T-helper 2 cell treated with Interferon-gamma antibody and Interleukin-4, amounts not matched to agents 5 μg/mL and 100 μg/mL, for 36 hours (primary cell): ENCODE data around the gene SAMD4B.
"Not testable (repeated sequence)": the region's sequence is repeated elsewhere in the genome, so short reads cannot be mapped to it uniquely, and the experiment has no call there.

Experiments used
- DNase-seq: peaks from one replicate; pipeline ENCODE4 v3.0.0; 2021; ENCODE audit warnings: low spot score
- H3K27ac Mint-ChIP-seq: one replicate; pipeline ENCODE4 v1.8.0; 2021; ENCODE audit warnings: mild to moderate bottlenecking, mixed read lengths
- H3K27me3 Mint-ChIP-seq: one replicate; pipeline ENCODE4 v1.8.0; 2021; ENCODE audit warnings: low read depth, mixed read lengths
- H3K36me3 Mint-ChIP-seq: one replicate; pipeline ENCODE4 v1.8.0; 2021; ENCODE audit warnings: low read depth, mixed read lengths
- H3K4me1 Mint-ChIP-seq: one replicate; pipeline ENCODE4 v1.8.0; 2021; ENCODE audit warnings: low read depth, mixed read lengths
- H3K4me3 Mint-ChIP-seq: one replicate; pipeline ENCODE4 v1.8.0; 2022; ENCODE audit warnings: mild to moderate bottlenecking, moderate library complexity, mixed read lengths
- H3K9me3 Mint-ChIP-seq: one replicate; pipeline ENCODE4 v1.8.0; 2021; ENCODE audit warnings: mixed read lengths

The SAMD4B gene

DNA sequence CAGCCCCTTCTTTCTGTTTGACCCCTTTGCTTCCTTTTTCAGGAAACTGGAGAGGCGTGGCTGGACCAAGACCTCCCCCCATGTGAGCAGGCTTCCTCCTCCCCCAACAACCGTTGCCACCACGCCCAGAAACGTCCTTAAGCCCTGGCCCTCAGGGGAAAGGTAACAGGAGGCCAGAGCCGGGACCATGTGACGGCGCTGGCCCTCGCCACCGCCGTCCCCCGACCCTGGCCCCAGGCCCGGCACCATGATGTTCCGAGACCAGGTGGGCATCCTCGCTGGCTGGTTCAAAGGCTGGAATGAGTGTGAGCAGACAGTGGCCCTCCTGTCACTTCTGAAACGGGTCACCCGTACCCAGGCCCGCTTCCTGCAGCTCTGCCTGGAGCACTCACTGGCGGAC lies 14.4 kb downstream of the SAMD4B start:
- no peaks in the 10 kb centered on the region for H3K27me3 Mint-ChIP-seq

DNA sequence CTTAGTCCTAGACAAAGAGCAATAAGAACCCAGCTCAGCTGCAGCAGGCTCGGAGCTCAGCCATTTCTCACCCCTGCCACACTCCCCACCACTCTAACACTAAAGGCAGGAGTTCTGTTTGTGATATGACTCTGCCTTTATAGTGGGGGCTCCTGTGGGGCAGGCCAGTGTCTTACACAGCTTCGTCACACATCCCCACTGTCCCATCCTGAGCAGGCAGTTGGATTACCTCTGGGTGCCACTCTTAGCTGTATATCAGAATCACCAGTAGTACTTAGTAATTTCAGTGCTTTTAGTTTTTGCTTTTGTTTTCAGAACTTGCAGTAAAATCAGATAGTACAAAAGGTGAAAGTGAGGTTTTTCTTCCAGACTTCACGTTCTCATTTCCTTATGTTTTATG lies 16.8 kb downstream of the SAMD4B start:
- peaks cover 45% of the 10 kb centered on the region for H3K36me3 Mint-ChIP-seq
- H3K4me3 Mint-ChIP-seq: no peak overlapping the region
- no peaks in the 10 kb centered on the region for H3K9me3 Mint-ChIP-seq
- no peak for DNase-seq
- peaks cover 4% of the 10 kb centered on the region for H3K4me1 Mint-ChIP-seq
- no peaks in the 10 kb centered on the region for H3K27me3 Mint-ChIP-seq
- H3K27ac Mint-ChIP-seq: no peak overlapping the region

More for the DNA sequence above, 14.4 kb downstream of the SAMD4B start:
- H3K4me1 Mint-ChIP-seq: peaks cover 10% of the 10 kb centered on the region
- peaks cover 46% of the 10 kb centered on the region for H3K36me3 Mint-ChIP-seq
- H3K27ac Mint-ChIP-seq: no peak overlapping the region
- H3K9me3 Mint-ChIP-seq: no peaks in the 10 kb centered on the region
- H3K4me3 Mint-ChIP-seq: no peak overlapping the region
- no peak for DNase-seq

DNA sequence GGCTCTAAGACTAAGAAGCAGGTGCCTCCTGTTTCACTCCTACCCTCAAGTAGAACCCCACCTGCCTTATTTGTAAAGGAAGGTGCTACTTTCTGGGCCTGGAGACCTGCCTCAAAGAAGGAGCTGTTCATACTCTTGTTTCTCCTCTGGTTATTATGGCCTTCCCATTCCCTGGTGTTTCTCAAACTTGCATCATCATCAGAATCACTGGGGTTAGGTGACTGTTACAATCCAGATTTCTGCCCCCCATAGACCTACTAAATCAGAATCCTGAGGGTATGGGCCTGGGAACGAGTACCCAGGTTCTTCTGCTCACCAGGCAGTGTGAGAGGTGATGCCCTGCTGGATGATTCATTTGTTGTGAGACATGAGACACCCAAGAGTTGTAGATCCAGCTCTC lies 18.4 kb downstream of the SAMD4B start:
- H3K36me3 Mint-ChIP-seq: peaks cover 46% of the 10 kb centered on the region
- no peaks in the 10 kb centered on the region for H3K9me3 Mint-ChIP-seq
- H3K27me3 Mint-ChIP-seq: no peaks in the 10 kb centered on the region
- no peak overlapping the region for H3K27ac Mint-ChIP-seq
- no peak for DNase-seq
- H3K4me3 Mint-ChIP-seq: no peak overlapping the region
- H3K4me1 Mint-ChIP-seq: peaks cover 4% of the 10 kb centered on the region

DNA sequence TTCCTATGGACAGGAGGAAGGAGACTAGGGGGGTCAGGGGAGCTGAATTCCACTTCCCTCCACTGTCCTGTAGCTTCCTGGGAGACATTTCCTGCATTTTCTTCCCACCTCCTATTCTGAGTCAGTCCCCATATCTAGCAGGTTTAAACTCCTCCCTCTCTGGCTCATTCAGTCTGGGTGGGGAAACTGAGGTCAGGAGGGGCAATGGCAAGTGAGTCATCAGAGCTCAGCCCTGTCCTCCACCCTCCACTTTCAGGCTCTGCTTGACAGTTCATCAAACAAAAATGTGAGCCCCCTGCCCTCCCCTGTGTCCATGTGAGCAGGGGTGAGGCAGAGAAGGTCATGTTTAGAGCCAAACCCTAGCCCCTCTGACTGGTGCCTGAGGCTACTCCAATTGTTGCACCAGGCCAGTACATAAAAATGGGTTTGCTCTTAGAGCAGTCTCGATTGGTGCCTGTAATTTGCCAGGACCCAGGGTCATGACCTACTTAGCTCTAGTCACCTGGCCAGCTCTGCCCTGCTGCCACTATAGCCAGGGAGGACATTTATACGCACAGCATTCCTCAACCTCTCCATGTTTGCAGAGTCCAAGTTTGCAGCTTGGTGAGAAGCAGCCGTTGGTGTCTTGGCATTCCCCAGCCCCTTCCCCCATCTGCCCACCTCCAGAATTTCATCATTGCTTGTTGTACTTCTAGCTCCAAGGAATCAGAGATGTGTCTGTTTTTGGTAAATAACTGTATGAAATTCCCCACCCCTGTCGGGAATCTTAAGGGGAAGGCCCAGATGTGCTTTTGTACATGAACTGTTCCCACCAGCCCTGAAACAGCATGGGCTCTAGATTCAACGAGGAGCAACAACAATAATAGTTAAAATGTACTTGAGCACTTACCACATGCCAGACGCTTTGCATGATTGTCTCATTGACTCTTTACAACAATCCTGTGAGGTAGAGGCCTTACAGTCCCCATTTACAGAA lies 20.7 kb downstream of the SAMD4B start:
- H3K36me3 Mint-ChIP-seq: peaks cover 29% of the 10 kb centered on the region
- no peak overlapping the region for H3K27ac Mint-ChIP-seq
- no peaks in the 10 kb centered on the region for H3K27me3 Mint-ChIP-seq
- H3K4me1 Mint-ChIP-seq: no peaks in the 10 kb centered on the region
- no peak overlapping the region for H3K4me3 Mint-ChIP-seq
- DNase-seq: no peak
- H3K9me3 Mint-ChIP-seq: no peaks in the 10 kb centered on the region

DNA sequence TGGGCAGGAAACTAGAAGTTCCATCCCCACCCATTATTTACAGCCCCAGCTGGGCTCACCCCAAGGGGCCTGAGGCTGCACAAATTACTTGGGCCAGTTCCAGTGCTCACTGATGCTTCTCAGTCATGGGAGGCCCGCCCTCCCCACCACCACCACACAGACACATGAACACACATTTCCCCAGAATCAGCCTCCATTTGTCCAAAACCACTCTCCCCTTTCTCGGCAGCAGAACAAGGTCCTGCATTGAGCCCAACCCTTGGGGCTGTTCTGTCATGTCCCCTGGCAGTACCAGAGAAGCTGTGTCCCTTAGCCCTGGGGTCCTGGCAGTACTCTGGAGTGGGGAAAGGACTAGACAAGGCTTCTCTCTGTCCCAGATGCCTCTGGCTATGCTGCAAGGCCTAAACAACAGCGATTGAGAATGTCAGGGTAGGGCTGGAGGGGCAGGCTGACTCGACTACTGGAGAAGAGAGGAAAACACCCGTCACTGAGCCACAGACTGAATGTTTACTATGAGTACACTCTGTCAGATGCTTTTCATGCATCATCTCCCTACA lies 21.8 kb downstream of the SAMD4B start:
- Mint-ChIP-seq H3K27ac (no peak overlapping the region), H3K27me3 (no peaks in the 10 kb centered on the region), H3K36me3 (peaks cover 27% of the 10 kb centered on the region), H3K4me1 (no peaks in the 10 kb centered on the region), H3K4me3 (no peak overlapping the region), H3K9me3 (no peaks in the 10 kb centered on the region)
- DNase-seq: no peak

DNA sequence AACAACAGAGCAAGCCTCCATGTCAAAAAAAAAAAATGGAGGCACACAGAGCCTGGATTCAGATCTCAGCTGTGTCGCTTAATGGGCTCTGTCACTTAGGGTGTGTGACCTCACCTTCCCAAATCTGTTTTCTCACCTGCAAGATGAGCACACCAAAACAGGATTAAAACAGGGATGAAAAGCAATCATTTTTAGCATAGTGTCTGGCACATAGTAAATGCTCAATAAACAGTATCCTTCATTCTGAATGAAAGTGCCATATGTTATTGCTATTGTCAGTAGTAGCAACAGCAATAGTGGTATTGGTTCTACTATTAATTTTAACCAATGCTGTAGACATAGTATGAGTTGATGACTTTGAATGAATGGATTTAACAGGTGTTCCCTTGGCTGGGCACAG lies 23.3 kb downstream of the SAMD4B start:
- H3K4me3 Mint-ChIP-seq: no peak overlapping the region
- no peaks in the 10 kb centered on the region for H3K27me3 Mint-ChIP-seq
- H3K4me1 Mint-ChIP-seq: no peaks in the 10 kb centered on the region
- DNase-seq: no peak
- H3K9me3 Mint-ChIP-seq: no peaks in the 10 kb centered on the region
- H3K36me3 Mint-ChIP-seq: peaks cover 28% of the 10 kb centered on the region
- no peak overlapping the region for H3K27ac Mint-ChIP-seq

DNA sequence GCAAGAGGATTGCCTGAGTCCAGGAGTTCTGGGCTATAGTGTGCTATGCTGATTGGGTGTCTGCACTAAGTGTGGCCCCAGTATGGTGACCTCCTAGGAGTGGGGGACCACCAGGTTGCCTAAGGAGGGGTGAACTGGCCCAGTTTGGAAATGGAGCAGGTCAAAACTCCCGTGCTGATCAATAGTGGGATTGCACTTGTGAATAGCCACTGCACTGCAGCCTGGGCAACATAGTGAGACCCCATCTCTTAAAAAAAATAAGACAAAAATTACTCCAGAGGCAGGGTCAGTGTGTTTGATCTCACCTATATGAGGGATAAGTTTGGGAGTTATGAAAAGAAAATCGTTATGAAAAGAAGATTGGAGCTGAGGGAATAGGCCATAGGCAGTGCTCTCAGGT lies 27.0 kb downstream of the SAMD4B start:
- DNase-seq: no peak
- Mint-ChIP-seq H3K27me3 (no peaks in the 10 kb centered on the region), H3K9me3 (no peaks in the 10 kb centered on the region), H3K36me3 (peaks cover 30% of the 10 kb centered on the region), H3K4me3 (no peak overlapping the region), H3K4me1 (no peaks in the 10 kb centered on the region), H3K27ac (no peak overlapping the region)

DNA sequence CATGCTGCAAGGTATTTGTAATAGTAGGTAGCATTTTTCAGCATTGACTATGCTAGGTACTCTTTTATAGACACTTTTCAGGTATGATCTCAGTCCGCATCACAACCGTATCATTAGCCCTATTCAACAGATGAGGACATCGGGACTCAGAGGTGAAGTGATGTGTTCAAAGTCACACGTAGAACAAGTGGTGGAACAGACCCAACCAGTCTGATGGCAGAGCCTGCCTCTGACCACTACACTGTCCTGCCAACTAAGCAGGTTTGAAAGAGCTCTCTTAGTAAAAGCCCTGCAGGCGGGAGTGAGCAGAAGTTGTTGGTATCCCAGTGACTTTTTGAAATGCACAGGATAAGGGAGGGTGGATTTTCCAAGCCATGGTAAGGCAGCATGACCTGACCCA lies 28.5 kb downstream of the SAMD4B start:
- DNase-seq: no peak
- Mint-ChIP-seq H3K36me3 (peaks cover 30% of the 10 kb centered on the region), H3K9me3 (no peaks in the 10 kb centered on the region), H3K4me3 (no peak overlapping the region), H3K27ac (peak overlapping the region; percentile 40), H3K27me3 (no peaks in the 10 kb centered on the region), H3K4me1 (no peaks in the 10 kb centered on the region)

DNA sequence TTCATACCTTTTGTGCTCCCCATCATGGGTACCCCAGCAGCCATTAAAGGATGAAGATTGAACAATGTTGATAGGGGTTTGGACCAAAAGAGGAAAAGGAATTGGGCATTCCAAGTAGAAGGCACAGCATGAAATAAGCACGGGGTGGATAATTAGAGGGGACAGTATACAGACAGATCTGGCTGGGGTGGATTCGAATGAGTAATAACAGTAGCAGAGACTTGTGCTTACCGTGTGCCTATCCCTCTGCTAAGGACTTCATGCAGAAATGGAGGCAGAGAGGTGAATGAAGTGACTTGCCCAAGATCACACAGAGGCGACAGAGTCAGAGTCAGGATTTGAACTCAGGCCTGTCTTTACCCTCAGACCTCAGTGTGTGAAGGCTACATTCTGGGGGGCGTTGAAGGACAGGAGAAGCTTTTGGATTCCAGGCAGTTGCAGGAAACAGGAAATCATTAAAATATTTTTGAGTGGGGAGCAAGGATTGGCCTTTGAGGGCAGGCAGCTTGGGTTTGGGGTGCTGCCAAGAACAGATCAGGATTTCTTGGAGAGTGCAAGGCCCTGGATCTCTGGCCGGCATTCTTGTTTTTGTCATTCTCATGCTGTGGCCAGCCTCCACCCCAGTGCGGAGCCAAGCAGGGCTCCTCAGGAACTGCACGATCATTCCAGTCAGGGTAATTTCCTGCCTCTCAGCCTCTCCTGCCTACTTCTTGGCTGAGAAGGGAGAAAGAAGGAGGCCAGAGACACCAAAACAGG lies 30.0 kb downstream of the SAMD4B start:
- H3K27me3 Mint-ChIP-seq: no peaks in the 10 kb centered on the region
- H3K27ac Mint-ChIP-seq: no peak overlapping the region
- H3K4me1 Mint-ChIP-seq: no peaks in the 10 kb centered on the region
- H3K36me3 Mint-ChIP-seq: peaks cover 41% of the 10 kb centered on the region
- H3K4me3 Mint-ChIP-seq: no peak overlapping the region
- no peaks in the 10 kb centered on the region for H3K9me3 Mint-ChIP-seq
- no peak for DNase-seq

DNA sequence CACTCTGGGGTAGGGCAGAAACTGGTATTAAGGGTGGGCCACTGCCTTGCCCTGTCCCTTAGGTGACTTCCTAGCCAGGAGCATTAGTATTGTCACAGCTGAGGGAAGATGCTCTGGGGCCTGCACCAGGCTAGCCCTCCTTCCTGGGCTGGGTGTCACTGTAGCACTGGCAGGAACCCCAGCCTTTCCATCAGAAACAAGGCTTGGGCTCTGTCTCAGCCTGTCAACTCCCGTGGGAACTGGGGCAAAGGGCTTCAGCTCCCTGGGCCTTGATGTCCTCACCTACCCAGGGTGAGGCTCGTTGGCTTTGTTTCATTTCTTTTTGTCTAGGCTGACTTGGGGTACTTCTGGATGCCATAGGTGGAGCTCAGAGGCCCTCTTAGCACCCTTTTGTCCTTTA lies 30.7 kb downstream of the SAMD4B start:
- H3K9me3 Mint-ChIP-seq: no peaks in the 10 kb centered on the region
- no peaks in the 10 kb centered on the region for H3K4me1 Mint-ChIP-seq
- DNase-seq: no peak
- H3K4me3 Mint-ChIP-seq: no peak overlapping the region
- H3K27ac Mint-ChIP-seq: peak overlapping the region; percentile 49
- peaks cover 46% of the 10 kb centered on the region for H3K36me3 Mint-ChIP-seq
- no peaks in the 10 kb centered on the region for H3K27me3 Mint-ChIP-seq

DNA sequence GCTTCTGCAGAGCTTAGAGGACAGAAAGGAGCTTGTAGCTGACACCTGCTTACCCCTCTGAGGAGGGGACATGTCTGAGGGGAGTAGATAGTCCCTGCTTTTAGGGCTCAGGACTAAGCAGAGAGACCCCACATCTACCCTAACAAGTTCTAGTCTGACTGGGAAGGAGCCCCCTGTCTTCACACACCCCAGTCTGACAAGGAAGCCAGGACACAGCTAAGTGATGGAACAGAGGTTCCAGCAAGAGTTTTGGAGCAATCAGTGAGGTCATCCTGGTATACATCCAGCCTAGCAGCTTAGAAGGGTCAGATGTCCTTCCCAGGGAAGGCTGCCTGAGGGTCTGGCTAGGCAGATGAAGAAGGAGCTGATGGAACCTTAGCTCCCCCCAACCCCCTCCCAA lies 33.7 kb downstream of the SAMD4B start:
- DNase-seq: no peak
- H3K36me3 Mint-ChIP-seq: peaks cover 43% of the 10 kb centered on the region
- H3K9me3 Mint-ChIP-seq: no peaks in the 10 kb centered on the region
- no peaks in the 10 kb centered on the region for H3K27me3 Mint-ChIP-seq
- no peaks in the 10 kb centered on the region for H3K4me1 Mint-ChIP-seq
- no peak overlapping the region for H3K27ac Mint-ChIP-seq
- H3K4me3 Mint-ChIP-seq: no peak overlapping the region

DNA sequence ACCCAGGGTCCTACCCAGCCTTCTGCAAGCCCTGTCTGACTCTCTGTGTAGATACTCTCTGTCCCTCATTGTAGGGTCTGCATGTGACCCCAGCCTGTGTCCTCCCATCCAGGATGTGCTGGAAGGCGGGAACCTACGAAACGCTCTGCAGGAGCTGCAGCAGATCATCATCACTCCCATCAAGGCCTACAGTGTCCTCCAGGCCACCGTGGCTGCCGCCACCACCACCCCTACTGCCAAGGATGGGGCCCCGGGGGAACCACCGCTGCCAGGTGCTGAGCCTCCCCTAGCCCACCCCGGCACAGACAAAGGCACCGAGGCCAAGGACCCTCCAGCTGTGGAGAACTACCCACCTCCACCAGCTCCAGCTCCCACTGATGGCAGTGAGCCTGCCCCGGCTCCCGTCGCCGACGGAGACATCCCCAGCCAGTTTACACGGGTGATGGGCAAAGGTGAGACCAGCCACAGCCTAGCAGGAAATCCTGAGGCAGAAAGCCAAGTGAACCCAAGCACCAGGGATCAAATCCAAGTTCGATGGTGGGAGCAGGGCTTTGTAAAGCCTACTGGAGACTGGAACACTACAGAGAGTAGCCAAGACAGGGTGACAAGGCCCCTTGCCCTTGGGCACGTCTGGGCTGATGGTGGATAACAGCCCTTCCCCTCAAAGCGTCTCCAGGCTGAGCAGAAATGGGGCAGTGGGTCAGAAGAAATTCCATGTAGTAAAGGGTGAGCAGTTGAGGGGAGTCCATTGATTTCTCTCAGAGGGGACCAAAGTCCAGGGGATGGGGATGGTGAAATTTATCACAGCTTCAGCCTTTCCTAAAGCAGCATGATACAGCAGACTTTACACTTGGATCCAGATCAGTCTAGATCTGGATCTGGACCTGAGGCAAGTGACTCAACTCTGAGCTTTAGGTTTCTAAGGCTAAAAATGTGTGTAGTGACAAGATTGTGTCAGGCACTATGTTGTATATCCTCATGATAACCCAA lies 35.4 kb downstream of the SAMD4B start:
- DNase-seq: no peak
- no peak overlapping the region for H3K27ac Mint-ChIP-seq
- H3K4me1 Mint-ChIP-seq: no peaks in the 10 kb centered on the region
- H3K36me3 Mint-ChIP-seq: peaks cover 46% of the 10 kb centered on the region
- no peak overlapping the region for H3K4me3 Mint-ChIP-seq
- no peaks in the 10 kb centered on the region for H3K9me3 Mint-ChIP-seq
- H3K27me3 Mint-ChIP-seq: no peaks in the 10 kb centered on the region

DNA sequence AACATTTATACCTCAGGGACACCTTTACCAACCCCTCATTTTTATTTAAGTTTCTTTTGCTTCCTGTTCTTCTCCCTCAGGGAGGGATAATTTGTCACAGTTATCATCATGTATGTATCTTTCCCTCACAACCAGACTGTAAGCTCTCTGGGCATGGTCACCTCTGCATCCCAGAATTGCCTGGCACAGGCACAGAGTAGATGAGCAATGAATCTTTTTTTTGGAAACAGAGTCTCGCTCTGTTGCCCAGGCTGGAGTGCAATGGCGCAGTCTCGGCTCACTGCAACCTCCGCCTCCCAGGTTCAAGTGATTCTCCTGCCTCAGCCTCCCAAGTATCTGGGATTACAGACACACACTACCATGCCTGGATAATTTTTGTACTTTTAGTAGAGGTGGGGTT lies 37.1 kb downstream of the SAMD4B start:
- H3K9me3 Mint-ChIP-seq, H3K4me1 Mint-ChIP-seq, H3K4me3 Mint-ChIP-seq, H3K27ac Mint-ChIP-seq, DNase-seq, H3K27me3 Mint-ChIP-seq: not testable (repeated sequence)
- H3K36me3 Mint-ChIP-seq: peaks cover 47% of the 10 kb centered on the region
